GM18873 (cell line): ENCODE results near the gene COL10A1.

ENCODE experiments used
- ATAC-seq: cut with Tn5 transposase; IDR thresholded peaks from one replicate; pipeline ENCODE4 v1.9.1; 2021; ENCODE audit warnings: mild to moderate bottlenecking, moderate library complexity, moderate number of reproducible peaks; ENCODE audit not compliant: unreplicated experiment, low FRiP score

COL10A1 gene

DNA sequence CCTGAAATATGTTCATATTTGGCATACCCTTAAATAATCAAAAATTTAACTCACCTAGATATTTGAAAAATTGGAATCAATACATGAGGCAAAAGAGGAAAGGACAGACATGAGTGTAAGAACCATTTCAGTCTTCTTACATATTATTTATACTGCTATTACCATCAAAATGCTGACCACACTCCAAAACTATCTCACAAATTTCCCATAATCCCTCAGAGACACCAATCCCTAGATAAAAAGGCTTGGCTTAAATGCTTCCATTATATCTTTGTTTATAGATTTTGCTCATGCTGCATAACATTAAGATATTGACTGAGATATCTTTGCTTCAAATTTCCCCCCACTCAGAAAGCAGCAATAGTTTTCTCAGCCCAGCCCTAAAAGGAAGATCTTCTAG is 37.0 kb downstream of the COL10A1 start:
- ATAC-seq = no peak

DNA sequence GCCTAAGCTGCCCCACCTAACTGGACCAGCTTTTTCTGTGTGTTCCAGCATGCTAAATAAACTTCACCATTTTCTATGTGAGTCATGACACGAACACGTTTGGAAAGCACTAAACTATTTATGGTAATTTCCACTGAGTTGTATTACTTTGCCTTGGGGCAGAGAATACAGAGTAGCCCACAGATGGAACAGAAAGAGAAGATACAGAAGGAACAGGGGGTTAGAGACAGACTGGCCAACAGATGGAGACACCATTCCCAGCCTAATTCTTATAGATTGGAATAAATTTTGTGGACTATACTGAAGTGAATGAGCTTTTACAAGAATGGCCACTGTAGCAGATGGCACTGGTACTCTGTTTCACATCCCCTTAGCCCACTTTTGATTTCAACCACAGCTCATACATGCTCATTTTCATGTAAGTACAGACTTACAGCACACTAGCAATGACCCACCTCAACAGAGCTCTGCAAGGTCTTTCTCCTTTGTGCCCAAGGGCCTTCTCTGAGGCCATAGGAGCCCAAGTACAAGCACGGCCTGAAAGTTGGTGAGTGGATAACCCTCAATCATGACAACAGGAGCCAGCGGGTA is 38.4 kb downstream of the COL10A1 start:
- peak; percentile 98 for ATAC-seq

DNA sequence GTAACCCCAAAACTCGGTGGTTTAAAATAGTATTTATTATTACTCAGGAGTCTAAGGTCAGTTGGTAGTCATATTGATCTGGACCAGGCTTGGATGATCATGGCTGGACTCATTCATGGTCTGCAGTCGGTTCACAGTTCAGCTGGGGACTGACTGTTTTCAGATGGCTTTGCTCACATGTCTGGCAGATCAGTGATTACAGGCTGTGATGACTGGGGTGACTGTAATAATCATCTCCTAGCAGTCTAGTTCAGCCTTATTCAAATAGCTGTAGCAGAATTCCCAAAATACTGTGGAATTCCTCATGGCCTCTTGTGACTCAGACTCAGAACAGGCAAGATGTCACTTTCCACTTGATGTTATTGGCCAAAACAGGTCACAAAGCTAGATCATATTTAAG is 41.6 kb downstream of the COL10A1 start:
- no peak for ATAC-seq

DNA sequence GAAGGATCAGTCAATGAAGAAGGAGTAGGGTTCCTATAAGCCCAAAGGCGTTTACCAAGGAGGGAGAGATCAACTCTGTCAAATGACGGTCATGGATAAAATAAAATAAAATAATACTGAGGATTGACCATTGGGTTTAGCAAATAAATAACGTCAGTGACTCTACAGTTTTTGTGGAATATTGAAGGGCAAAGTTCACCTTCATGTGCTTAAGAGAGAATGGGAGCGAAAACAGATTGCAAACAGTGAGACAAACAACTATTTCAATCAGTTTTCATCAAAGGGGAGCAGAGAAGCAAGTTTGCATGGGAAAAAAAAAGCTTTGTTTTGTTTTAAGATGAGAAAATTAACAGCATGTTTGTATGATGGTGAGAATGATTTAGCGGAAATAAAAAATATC is 42.9 kb downstream of the COL10A1 start:
- no peak for ATAC-seq

DNA sequence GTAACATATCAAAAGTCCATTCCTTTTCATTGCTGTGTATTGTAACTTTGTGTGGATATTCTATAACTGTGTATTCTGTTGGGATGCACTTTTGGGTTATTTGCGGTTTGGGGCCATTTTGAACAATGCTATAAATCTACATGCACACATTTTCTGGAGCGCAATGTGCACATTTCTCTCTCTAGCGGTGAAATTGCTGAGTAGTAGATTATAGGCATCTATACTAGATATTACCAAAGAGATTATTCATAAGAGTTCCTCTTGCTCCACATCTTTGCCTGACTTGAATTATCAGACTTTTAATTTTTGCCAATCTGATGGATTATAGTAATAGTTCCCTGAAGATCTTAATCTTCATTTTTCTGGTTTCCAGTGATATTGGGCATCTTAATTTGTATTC is 47.0 kb downstream of the COL10A1 start:
- no peak for ATAC-seq

DNA sequence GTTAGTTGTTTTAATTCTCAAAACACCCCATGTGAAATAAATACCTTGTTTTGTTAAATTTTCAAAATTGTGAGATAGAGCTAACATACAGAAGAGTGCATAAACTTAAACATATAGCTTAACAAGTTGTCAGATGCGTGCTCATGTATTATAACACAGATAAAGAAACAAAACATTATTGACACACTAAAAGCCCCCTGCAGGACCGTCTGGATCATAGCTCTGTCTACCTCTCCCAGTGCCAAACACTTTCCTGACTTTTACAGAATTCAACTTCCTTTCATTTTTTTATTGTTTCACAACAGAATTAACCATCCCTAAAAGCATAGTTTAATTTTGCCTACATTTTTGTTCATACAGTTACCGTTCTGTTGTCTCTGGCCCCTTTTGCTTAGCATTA is 47.4 kb downstream of the COL10A1 start:
- ATAC-seq = no peak

DNA sequence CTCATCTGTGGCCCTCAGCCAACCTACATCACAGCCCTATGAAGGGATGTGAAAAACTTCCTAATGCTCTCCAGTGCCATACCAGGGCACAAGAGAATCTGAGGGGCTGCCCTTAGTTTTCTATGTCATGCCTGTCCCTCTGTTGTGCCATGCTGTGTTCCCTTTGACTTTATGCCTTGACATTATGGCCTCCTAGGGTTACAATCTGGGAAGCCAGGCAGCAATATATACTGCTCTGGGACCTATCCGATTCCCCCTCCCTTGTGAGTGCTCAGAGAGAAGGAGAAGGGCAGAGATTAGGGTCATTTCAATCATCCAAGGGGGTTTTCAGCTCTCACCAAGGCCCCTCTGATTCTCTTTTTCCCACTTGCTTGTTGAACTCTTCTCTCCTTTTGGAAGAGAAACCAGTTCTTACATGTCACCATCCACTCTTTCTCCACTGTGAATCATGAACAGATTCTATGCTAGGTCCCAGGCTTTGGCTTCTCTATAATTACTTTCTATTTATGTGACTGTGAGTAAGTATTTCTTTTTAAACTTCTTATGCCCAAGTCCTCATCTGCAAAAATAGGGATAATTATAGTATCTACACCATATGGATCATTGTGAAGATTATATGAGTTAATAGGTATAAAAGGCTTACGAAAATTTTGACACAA is 51.1 kb downstream of the COL10A1 start:
- ATAC-seq = no peak

DNA sequence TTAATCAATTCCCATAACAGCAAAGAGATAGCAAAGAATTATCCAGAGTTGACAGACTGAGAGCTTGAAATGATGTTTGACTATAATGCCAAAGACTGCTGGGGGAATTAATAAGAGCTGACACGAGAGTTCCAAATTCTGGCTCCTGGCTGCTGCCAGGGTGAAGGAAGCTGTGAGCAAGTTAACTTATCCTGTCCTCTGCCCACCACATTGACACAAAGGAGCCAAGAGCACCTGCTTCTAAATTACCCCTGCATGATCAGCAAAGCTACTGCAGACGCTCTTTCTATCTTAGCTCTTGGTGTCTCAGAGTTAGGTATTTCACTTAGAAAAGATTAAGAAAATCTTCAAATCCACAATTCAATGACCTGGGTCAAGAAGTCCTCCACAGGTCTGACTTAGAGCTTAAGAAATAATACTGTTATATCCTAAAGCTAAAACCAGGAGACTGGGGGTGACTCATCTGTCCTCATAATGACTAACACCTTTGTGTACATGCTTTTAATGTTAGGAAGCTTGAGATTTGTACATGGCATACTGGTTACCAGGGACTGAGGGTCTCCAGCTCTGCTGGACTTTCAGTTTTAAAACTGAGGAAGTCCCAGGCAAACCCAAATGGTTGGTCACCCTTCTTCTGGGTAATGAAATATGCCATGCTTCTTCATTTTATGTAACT is 52.0 kb downstream of the COL10A1 start:
- no peak for ATAC-seq

DNA sequence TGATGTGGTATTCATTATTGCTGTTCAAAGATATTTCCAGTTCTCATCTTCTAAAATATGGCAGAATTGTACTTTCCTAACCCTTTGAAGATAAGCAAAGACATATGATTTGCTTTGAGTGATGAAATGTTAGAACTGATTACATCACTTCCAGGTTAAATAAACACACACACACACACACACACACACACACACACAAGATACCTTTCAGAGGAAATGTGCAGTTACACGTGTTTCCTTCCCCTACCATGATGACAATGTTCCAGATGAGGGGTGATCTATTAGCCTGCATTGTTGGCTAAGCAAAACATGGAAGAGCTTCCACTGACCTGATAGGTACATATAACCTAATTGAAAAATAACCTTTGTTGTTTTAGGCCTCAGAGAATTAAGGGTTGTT is 53.6 kb downstream of the COL10A1 start:
- ATAC-seq = no peak

DNA sequence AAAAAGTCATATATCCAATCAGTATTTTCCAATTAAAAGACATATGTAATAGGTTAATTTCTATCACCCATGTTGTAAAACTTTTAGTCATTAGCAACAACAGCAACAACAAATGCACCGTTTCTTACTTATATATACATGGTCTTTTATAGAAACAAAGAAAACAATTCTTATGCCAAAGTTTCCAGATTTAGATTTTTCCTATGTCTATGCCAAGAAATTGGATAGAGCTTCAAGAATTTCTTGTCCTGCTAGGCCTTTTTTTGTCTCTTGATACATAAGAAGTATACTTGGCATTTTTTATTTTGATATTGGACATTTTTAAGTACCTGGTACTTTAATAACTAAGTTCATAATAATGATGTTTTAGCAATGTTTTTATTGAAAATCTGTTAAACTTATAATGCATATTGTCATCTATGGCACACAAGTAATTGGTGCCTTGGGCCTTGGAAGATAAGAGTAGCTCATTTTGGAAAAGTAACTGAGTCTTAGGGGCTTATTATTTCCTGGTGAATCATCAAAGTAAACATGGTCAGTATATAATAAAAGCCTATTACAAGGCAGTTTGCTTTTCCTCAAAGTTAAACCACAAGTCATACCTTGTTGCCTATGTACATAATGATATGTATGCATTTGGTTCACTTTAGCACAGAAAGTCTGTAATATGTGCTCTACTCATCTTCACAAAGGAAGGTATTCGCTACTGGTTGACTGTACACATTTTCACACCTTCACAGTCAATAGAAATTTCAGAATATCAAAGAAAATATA is 55.1 kb downstream of the COL10A1 start:
- no peak for ATAC-seq

DNA sequence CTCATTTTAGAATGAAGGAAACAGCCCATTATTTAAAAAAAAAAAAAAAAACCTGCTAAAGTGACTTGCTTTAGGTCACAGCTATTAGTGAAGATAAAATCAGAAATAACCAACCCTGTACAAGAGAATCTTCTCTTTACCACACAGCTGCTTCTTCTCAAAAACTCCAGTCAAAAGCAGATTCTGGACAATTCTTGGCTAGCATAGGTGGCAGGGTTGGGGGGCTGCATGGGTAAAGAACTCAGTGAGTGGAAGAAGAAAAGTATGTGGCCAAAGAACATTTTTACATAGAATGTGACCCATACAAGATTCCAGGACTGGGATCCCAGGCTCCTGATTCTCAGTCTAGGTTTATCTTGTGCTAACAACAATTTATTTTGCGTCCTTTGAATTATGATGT is 55.8 kb downstream of the COL10A1 start:
- no peak for ATAC-seq
